Amygdala (tissue), 56 donors: ENCODE results near the gene RCAN1.
"Not testable (repeated sequence)": the region's sequence is repeated elsewhere in the genome, so short reads cannot be mapped to it uniquely, and the experiment has no call there.

Source experiments
- DNase-seq, 56 donors: peaks; one replicate each; lab custom pipeline; 2025; lab: John Stamatoyannopoulos, UW

Gene RCAN1

GRCh38 chr21:34574601-34575529, 40.0 kb downstream of the RCAN1 start:
- DNase-seq, result no peak

- no peak for DNase-seq
These were observed 42.9 kb downstream of the RCAN1 start for GRCh38 chr21:34571994-34572393.

DNA sequence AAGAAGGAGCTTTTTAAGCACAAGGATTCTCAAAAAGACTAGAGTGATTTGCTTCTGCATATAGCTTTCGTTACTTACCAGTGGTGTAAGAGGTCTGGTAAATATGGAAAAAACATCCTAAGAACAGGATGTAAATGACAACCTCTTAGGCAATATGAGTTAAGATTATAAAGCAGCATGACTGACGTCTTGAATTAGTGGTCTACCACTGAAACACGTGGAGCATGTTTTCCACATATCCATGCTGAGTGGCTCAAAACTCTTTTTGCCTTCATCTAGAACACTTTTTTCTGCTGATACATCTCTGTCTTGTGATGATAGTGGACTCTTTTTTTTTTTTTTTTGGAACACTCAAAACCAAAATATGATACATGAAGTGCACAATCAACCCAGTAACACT, 44.6 kb downstream of the RCAN1 start:
- DNase-seq, result no peak

- no peak for DNase-seq
These were observed 45.4 kb downstream of the RCAN1 start for GRCh38 chr21:34569381-34569979.

DNA sequence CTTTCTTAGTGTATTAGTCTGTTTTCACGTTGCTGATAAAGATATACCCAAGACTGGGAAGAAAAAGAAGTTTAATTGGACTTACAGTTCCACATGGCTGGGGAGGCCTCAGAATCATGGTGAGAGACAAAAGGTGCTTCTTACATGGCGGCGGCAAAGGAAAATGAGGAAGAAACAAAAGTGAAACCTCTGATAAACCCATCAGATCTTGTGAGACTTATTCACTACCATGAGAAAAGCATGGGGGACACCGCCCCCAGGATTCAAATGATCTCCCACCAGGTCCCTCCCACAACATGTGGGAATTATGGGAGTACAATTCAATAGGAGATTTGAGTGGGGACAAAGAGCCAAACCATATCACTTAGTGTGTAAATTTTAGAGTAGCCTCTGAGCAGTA, 46.1 kb downstream of the RCAN1 start:
- not testable (repeated sequence) for DNase-seq

- no peak for DNase-seq
These were observed 47.2 kb downstream of the RCAN1 start for GRCh38 chr21:34567604-34568155.

GRCh38 chr21:34565238-34565637, 49.7 kb downstream of the RCAN1 start:
- DNase-seq, result no peak

GRCh38 chr21:34563370-34563769, 51.5 kb downstream of the RCAN1 start:
- not testable (repeated sequence) for DNase-seq

DNA sequence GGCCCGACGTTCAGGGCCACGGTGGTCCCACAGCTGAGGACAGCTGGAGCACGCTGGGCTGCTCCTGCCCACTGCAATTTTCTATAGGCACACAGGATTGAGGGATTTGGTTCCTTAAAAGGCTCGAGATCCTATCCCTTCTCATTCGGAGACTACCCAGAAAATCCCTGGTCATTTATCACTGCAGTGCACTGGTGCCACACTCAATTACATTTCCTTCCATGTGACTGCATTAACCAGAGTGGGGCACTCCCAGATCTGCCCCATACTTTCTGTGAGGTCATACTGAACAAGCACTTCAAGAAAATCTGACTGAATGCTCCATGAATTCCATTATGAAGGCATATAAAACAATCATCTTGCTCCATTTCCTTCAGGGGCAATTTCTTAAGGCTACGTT, 53.1 kb downstream of the RCAN1 start:
- no peak for DNase-seq

DNA sequence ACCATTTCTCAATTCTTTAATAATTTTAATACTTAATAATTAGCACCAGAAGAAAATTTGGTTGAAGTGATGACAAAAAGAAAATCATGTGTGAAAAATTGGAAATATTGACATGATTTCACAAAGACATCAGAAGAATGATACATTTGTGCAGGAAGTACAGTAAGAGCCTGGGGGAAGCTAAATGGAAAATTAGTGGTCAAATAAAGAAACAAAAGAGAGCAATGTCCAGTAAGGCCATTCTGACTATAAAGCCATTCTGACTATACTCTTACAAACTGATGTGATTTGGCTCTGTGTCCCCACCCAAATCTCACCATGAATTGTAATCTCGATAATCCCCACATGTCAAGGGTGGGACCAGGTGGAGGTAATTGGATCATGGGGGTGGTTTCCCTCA, 54.3 kb downstream of the RCAN1 start:
- no peak for DNase-seq

GRCh38 chr21:34560021-34560420, 54.9 kb downstream of the RCAN1 start:
- DNase-seq, result no peak

DNA sequence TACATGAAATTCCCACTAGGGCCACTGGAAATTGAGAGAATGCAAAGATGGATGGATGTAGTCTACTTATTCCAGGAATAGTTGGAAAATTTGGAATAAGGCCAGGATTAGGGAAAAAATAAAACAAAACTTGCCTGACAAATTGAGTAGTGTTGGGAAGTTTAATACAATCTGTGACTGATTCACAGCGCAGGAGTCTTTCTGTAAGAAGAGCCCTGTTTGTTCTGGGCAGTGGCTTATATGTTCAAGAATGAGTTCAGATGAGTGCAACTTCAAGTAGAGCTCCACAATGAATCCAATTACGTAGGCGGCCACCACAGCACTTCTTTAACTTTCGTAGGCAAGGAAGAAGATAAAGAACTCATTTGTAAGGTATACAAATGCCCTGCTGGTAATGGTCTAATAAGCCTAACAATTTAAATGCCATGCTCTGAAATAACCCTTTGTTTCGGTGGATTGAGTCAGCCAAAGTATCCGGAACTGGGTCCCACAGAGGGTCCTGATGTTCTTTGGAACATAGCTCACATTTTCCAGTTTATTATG, 55.8 kb downstream of the RCAN1 start:
- DNase-seq, result peak in 1 of 56 donors; percentile 6

DNA sequence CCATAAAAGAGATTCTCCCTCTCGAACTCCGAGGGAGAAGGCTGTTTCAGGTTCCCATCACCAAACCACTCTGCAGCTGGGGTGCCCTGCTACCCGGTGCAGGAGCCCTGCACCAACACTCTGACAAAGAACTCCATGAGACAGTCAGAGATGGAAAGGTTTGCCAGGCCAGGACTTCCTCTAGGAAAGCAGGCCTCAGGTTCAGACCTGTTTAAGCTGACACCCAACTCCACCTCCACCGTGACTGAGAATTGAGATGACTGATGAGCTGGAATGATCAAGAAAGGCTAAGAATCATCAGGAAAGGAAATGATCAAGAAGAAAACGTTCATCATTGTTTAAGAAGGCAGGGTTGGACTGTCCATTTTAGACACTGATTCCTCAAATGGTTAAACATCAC, 56.7 kb downstream of the RCAN1 start:
- DNase-seq, result no peak

GRCh38 chr21:34557261-34557660, 57.7 kb downstream of the RCAN1 start:
- no peak for DNase-seq

DNA sequence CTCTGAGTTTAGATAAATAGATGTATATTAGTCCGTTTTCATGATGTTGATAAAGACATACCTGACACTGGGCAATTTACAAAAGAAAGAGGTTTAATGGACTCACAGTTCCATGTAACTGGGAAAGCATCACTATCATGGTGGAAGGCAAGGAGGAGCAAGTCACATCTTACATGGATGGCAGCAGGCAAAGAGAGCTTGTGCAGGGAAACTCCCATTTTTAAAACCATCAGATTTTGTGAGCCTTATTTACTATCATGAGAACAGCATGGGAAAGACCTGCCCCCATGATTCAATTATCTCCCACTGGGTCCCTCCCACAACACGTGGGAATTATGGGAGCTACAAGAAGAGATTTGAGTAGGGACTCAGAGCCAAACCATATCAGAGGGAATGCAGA, 60.2 kb downstream of the RCAN1 start:
- DNase-seq, result not testable (repeated sequence)

GRCh38 chr21:34554227-34554626, 60.7 kb downstream of the RCAN1 start:
- DNase-seq, result no peak

- DNase-seq, result no peak
These were observed 61.6 kb downstream of the RCAN1 start for GRCh38 chr21:34553151-34553952.

GRCh38 chr21:34552360-34553098, 62.4 kb downstream of the RCAN1 start:
- DNase-seq, result no peak

- DNase-seq, result no peak
These were observed 64.6 kb downstream of the RCAN1 start for GRCh38 chr21:34550182-34550799.
